ENCODE measurements around the gene LTB. TPM values are rescaled to one million over a fixed set of nuclear protein-coding genes. Genes with fewer than 3 reads are reported as not detected.

Gene LTB, protein sequence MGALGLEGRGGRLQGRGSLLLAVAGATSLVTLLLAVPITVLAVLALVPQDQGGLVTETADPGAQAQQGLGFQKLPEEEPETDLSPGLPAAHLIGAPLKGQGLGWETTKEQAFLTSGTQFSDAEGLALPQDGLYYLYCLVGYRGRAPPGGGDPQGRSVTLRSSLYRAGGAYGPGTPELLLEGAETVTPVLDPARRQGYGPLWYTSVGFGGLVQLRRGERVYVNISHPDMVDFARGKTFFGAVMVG
- not detected for total RNA-seq

DNA sequence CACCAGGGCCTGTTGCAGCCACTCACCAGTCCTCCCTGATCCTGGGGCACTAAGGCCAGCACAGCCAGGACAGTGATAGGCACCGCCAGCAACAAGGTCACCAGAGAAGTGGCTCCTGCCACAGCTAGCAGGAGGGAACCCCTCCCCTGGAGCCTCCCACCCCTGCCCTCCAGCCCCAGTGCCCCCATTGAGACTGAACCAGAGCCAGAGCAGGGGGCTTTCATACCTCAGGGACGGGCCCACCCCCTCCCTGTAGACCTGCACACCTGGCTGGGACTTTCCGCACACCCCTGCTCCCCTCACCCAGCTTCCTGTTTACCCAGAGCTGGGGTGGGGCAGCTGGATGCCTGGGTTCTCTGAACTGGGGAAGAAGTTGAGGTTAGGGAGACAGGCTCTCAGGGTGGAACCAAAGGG lies at the start of gene LTB:
Gene LTB, minus strand, starts transcription at position 195 of the 414 bp plus-strand sequence. Its CDS starts 7 bp downstream, at position 188.
- Histone ChIP-seq H3K9me3 (no peaks in the 10 kb centered on the region), H3K27ac (peak within 1 kb of the TSS; percentile 39)

GRCh38 chr6:31631681-31632278 lies 49.6 kb upstream of the LTB start:
- WGBS = 82% methylated on average over 27 of the region's 32 CpGs
- Histone ChIP-seq H3K36me3 (peaks cover 100% of the 10 kb centered on the region), H3K9me3 (no peaks in the 10 kb centered on the region), H3K27ac (no peak overlapping the region), H3K4me3 (no peak overlapping the region), H3K4me1 (no peaks in the 10 kb centered on the region), H3K27me3 (no peaks in the 10 kb centered on the region)
- DNase-seq (ENCODE audit: low spot score in 2 of 2) = no peak
- TF ChIP-seq POLR2AphosphoS5 (IDR thresholded peaks at IDR 0.05) = no peak
- TF ChIP-seq POLR2A (IDR thresholded peaks at IDR 0.05) = no peak
- TF ChIP-seq, protein P1, sequence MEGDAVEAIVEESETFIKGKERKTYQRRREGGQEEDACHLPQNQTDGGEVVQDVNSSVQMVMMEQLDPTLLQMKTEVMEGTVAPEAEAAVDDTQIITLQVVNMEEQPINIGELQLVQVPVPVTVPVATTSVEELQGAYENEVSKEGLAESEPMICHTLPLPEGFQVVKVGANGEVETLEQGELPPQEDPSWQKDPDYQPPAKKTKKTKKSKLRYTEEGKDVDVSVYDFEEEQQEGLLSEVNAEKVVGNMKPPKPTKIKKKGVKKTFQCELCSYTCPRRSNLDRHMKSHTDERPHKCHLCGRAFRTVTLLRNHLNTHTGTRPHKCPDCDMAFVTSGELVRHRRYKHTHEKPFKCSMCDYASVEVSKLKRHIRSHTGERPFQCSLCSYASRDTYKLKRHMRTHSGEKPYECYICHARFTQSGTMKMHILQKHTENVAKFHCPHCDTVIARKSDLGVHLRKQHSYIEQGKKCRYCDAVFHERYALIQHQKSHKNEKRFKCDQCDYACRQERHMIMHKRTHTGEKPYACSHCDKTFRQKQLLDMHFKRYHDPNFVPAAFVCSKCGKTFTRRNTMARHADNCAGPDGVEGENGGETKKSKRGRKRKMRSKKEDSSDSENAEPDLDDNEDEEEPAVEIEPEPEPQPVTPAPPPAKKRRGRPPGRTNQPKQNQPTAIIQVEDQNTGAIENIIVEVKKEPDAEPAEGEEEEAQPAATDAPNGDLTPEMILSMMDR (IDR thresholded peaks at IDR 0.05) = no peak

More for the DNA sequence above, at the start of gene LTB:
- 63% methylated on average over 2 of the region's 3 CpGs for WGBS
- Histone ChIP-seq H3K4me1 (peaks cover 10% of the 10 kb centered on the region), H3K27me3 (no peaks in the 10 kb centered on the region), H3K36me3 (no peaks in the 10 kb centered on the region), H3K4me3 (peak within 1 kb of the TSS; percentile 62)
- DNase-seq (ENCODE audit: low spot score in 2 of 2) = no peak
- TF ChIP-seq POLR2A (IDR thresholded peaks at IDR 0.05) (no peak), POLR2AphosphoS5 (IDR thresholded peaks at IDR 0.05) (no peak), EP300 (IDR thresholded peaks at IDR 0.05) (no peak)
- TF ChIP-seq, protein P1 (IDR thresholded peaks at IDR 0.05) = no peak

- H3K27ac ChIP-seq = no peak overlapping the region
- H3K36me3 ChIP-seq = peaks cover 100% of the 10 kb centered on the region
- no peak for TF ChIP-seq POLR2A (IDR thresholded peaks at IDR 0.05)
- TF ChIP-seq, protein P1 (IDR thresholded peaks at IDR 0.05) = no peak
- no peak for TF ChIP-seq EP300 (IDR thresholded peaks at IDR 0.05)
- no peak for TF ChIP-seq POLR2AphosphoS5 (IDR thresholded peaks at IDR 0.05)
- H3K27me3 ChIP-seq = no peaks in the 10 kb centered on the region
- H3K4me3 ChIP-seq = no peak overlapping the region
- H3K9me3 ChIP-seq = no peaks in the 10 kb centered on the region
- no peaks in the 10 kb centered on the region for H3K4me1 ChIP-seq
- 80% methylated on average over 2 of the region's 16 CpGs for WGBS
- DNase-seq (ENCODE audit: low spot score in 2 of 2) = no peak
Observed at GRCh38 chr6:31631209-31631608, 49.0 kb upstream of the LTB start.

GRCh38 chr6:31630177-31630934 lies 48.1 kb upstream of the LTB start:
- Histone ChIP-seq H3K9me3 (no peaks in the 10 kb centered on the region), H3K27me3 (no peaks in the 10 kb centered on the region), H3K27ac (no peak overlapping the region), H3K4me1 (no peaks in the 10 kb centered on the region), H3K36me3 (peaks cover 100% of the 10 kb centered on the region), H3K4me3 (no peak overlapping the region)
- 73% methylated on average over 25 of the region's 25 CpGs for WGBS
- DNase-seq (ENCODE audit: low spot score in 2 of 2) = no peak
- TF ChIP-seq, protein P1 (IDR thresholded peaks at IDR 0.05) = no peak
- TF ChIP-seq EP300 (IDR thresholded peaks at IDR 0.05) (no peak), POLR2A (IDR thresholded peaks at IDR 0.05) (no peak), POLR2AphosphoS5 (IDR thresholded peaks at IDR 0.05) (no peak)

- Histone ChIP-seq H3K27ac (no peak overlapping the region), H3K9me3 (no peaks in the 10 kb centered on the region), H3K4me1 (no peaks in the 10 kb centered on the region), H3K36me3 (peaks cover 100% of the 10 kb centered on the region), H3K4me3 (no peak overlapping the region), H3K27me3 (no peaks in the 10 kb centered on the region)
- WGBS = 81% methylated on average over 7 of the region's 7 CpGs
- no peak for DNase-seq (ENCODE audit: low spot score in 2 of 2)
- no peak for TF ChIP-seq POLR2A (IDR thresholded peaks at IDR 0.05)
- TF ChIP-seq POLR2AphosphoS5 (IDR thresholded peaks at IDR 0.05) = no peak
- TF ChIP-seq, protein P1 (IDR thresholded peaks at IDR 0.05) = no peak
- no peak for TF ChIP-seq EP300 (IDR thresholded peaks at IDR 0.05)
Observed at GRCh38 chr6:31629014-31629413, 46.8 kb upstream of the LTB start.
